Neural cell (in vitro differentiated cells): Measurements from ENCODE around the gene TOX2.

Experiments
- CTCF ChIP-seq: fragments of 450-650 bp; IDR thresholded peaks from 2 replicates; pipeline ENCODE4 v1.5.1; 2014; ENCODE audit warnings: antibody characterized with exemption, mild to moderate bottlenecking, moderate library complexity; ENCODE audit not compliant: poor library complexity, severe bottlenecking
- EP300 ChIP-seq: fragments of 450-650 bp; conservative IDR thresholded peaks from 2 replicates; pipeline ENCODE4 v1.6.1; 2014; ENCODE audit warnings: antibody characterized with exemption, mild to moderate bottlenecking, moderate library complexity; ENCODE audit not compliant: poor library complexity, severe bottlenecking
- EZH2 ChIP-seq: fragments of 200-600, 300-800 bp; shearing (Covaris generic), sonication (generic); IDR thresholded peaks from 2 replicates; pipeline ENCODE4 v1.6.1; 2014; ENCODE audit warnings: antibody characterized with exemption, low read length, borderline replicate concordance, mild to moderate bottlenecking; ENCODE audit not compliant: insufficient read depth, poor library complexity, severe bottlenecking
- POLR2AphosphoS5 ChIP-seq: IDR thresholded peaks from 2 replicates; pipeline ENCODE4 v1.6.1; 2012
- RAD21 ChIP-seq: fragments of 450-650 bp; conservative IDR thresholded peaks from 2 replicates; pipeline ENCODE4 v1.6.1; 2014; ENCODE audit warnings: antibody characterized with exemption, mild to moderate bottlenecking, moderate library complexity
- REST ChIP-seq: IDR thresholded peaks from 2 replicates; pipeline ENCODE4 v1.6.1; 2012; ENCODE audit warnings: borderline replicate concordance
- TAF1 ChIP-seq: IDR thresholded peaks from 2 replicates; pipeline ENCODE4 v1.6.1; 2012; ENCODE audit warnings: low read depth

GRCh38 chr20:43983904-43984361 is 69.3 kb downstream of the TOX2 start:
- TF ChIP-seq TAF1 (no peak), EP300 (no peak), CTCF (no peak), POLR2AphosphoS5 (no peak), RAD21 (no peak), REST (no peak), EZH2 (no peak)
